H1 (cell line): ENCODE results near the gene GUCY2F. TPM values are rescaled to one million over a fixed set of nuclear protein-coding genes. Genes with fewer than 3 reads are reported as not detected.

Experiments
- CTCF ChIA-PET: fragments of 300-600 bp; sonication (Branson Sonifier 250); formaldehyde crosslinking; loops from one replicate; lab custom pipeline; 2021; ENCODE audit not compliant: partially characterized antibody; lab: Charles Lee
- POLR2A ChIA-PET: fragments of 300-600 bp; sonication (Branson Sonifier 250); formaldehyde crosslinking; loops from one replicate; lab custom pipeline; 2021; ENCODE audit warnings: inconsistent platforms; ENCODE audit not compliant: partially characterized antibody; lab: Charles Lee
- DNase-seq, 2 experiments: peaks; one replicate each; pipeline versions ENCODE4 v3.0.0 to v3.0.0-alpha.2; 2010 to 2022; ENCODE audit warnings: low spot score in 2 of 2, low read depth in 1 of 2, mixed read lengths in 1 of 2
- FAIRE-seq: peaks from 2 replicates; lab custom pipeline; 2011; peaks lifted over from hg19 to GRCh38; lab: Jason Lieb, UNC
- H2AFZ ChIP-seq: 2 replicates; pipeline ENCODE4 v1.8.1; 2012; ENCODE audit warnings: low read length, inconsistent platforms
- H2AK5ac ChIP-seq: 2 replicates; pipeline ENCODE4 v1.6.1; 2013; ENCODE audit warnings: low read depth, low read length
- H2BK120ac ChIP-seq: replicated peaks from 2 replicates; pipeline ENCODE3; 2013; ENCODE audit warnings: low read depth, low read length, inconsistent platforms
- H2BK12ac ChIP-seq: 2 replicates; pipeline ENCODE4 v1.6.1; 2013; ENCODE audit warnings: low read depth, low read length
- H2BK15ac ChIP-seq: 2 replicates; pipeline ENCODE4 v1.6.1; 2013; ENCODE audit warnings: low read length
- H2BK20ac ChIP-seq: 2 replicates; pipeline ENCODE4 v1.6.1; 2013; ENCODE audit warnings: low read length
- H2BK5ac ChIP-seq: 2 replicates; pipeline ENCODE4 v1.6.1; 2013; ENCODE audit warnings: low read depth, low read length
- H3K14ac ChIP-seq: 2 replicates; pipeline ENCODE4 v1.6.1; 2013; ENCODE audit warnings: inconsistent platforms; ENCODE audit not compliant: insufficient read length
- H3K18ac ChIP-seq: 2 replicates; pipeline ENCODE4 v1.6.1; 2013; ENCODE audit warnings: low read length; ENCODE audit errors: extremely low read depth
- H3K23ac ChIP-seq: 2 replicates; pipeline ENCODE4 v1.6.1; 2013; ENCODE audit warnings: inconsistent platforms; ENCODE audit not compliant: insufficient read length
- H3K23me2 ChIP-seq: 2 replicates; pipeline ENCODE4 v1.6.1; 2013; ENCODE audit warnings: low read depth, low read length
- H3K27ac ChIP-seq: 2 replicates; pipeline ENCODE4 v1.6.1; 2011; ENCODE audit warnings: low read depth, low read length, inconsistent platforms
- H3K27me3 ChIP-seq, 4 experiments: replicated peaks in 1 of 4; 1 replicate in 1 of 4; 2 replicates in 3 of 4; pipeline versions ENCODE4 v1.6.1 to v1.8.1; 2011 to 2013; ENCODE audit warnings: low read length in 3 of 4, mild to moderate bottlenecking in 3 of 4, inconsistent platforms in 2 of 4, mixed read lengths in 2 of 4, moderate library complexity in 1 of 4; ENCODE audit not compliant: control insufficient read depth in 3 of 4, insufficient read depth in 3 of 4; ENCODE audit errors: extremely low read depth in 1 of 4
- H3K36me3 ChIP-seq, 4 experiments: 2 replicates each; pipeline versions ENCODE4 v1.6.1 to v1.8.1; 2011 to 2013; ENCODE audit warnings: mild to moderate bottlenecking in 4 of 4, low read length in 3 of 4, moderate library complexity in 2 of 4, control low read depth in 1 of 4, inconsistent platforms in 1 of 4; ENCODE audit not compliant: insufficient read depth in 4 of 4, control insufficient read depth in 2 of 4
- H3K4ac ChIP-seq: replicated peaks from 2 replicates; pipeline ENCODE3; 2013; ENCODE audit warnings: low read length, low read depth, mixed read lengths, inconsistent platforms; ENCODE audit not compliant: insufficient read length
- H3K4me1 ChIP-seq, 4 experiments: replicated peaks in 1 of 4; 1 replicate in 1 of 4; 2 replicates in 3 of 4; pipeline versions ENCODE4 v1.6.1 to v1.8.1; 2011 to 2013; ENCODE audit warnings: low read length in 3 of 4, inconsistent platforms in 2 of 4, mixed read lengths in 1 of 4; ENCODE audit not compliant: insufficient read depth in 4 of 4, control insufficient read depth in 3 of 4
- H3K4me2 ChIP-seq, 2 experiments: 2 replicates each; pipeline versions ENCODE4 v1.6.1 to v1.8.1; 2011 to 2013; ENCODE audit warnings: low read depth in 2 of 2, low read length in 2 of 2, control low read depth in 1 of 2, inconsistent platforms in 1 of 2, mild to moderate bottlenecking in 1 of 2; ENCODE audit not compliant: insufficient read depth in 1 of 2
- H3K4me3 ChIP-seq, 4 experiments: fragments of 200-600, 300-600 bp in 1 of 4; sonication (generic), shearing (Covaris generic), sonication (Bioruptor Twin) in 1 of 4; 2 replicates each; pipeline versions ENCODE4 v1.5.1 to v1.8.1; 2011 to 2016; ENCODE audit warnings: low read length in 4 of 4, low read depth in 3 of 4, control low read depth in 2 of 4, inconsistent platforms in 2 of 4, mild to moderate bottlenecking in 2 of 4, mixed read lengths in 1 of 4, moderate library complexity in 1 of 4; ENCODE audit not compliant: insufficient read depth in 2 of 4; ENCODE audit errors: extremely low read depth in 1 of 4
- H3K56ac ChIP-seq: replicated peaks from 2 replicates; pipeline ENCODE3; 2013; ENCODE audit warnings: low read depth, mild to moderate bottlenecking, mixed read lengths, low read length, inconsistent platforms; ENCODE audit not compliant: insufficient read length
- H3K79me1 ChIP-seq: 2 replicates; pipeline ENCODE4 v1.6.1; 2013; ENCODE audit warnings: low read depth, low read length, control low read depth
- H3K79me2 ChIP-seq, 2 experiments: 2 replicates each; pipeline versions ENCODE4 v1.6.1 to v1.8.1; 2012 to 2013; ENCODE audit warnings: low read length in 2 of 2, mild to moderate bottlenecking in 2 of 2, inconsistent platforms in 1 of 2; ENCODE audit not compliant: insufficient read depth in 2 of 2, control insufficient read depth in 1 of 2
- H3K9ac ChIP-seq, 4 experiments: replicated peaks in 1 of 4; 1 replicate in 1 of 4; 2 replicates in 3 of 4; pipeline versions ENCODE4 v1.6.1 to v1.8.1; 2011 to 2013; ENCODE audit warnings: low read depth in 3 of 4, low read length in 3 of 4, control low read depth in 2 of 4, mild to moderate bottlenecking in 2 of 4, moderate library complexity in 2 of 4, inconsistent platforms in 1 of 4; ENCODE audit errors: extremely low read depth in 1 of 4
- H3K9me3 ChIP-seq, 2 experiments: 2 replicates each; pipeline versions ENCODE4 v1.6.1 to v1.8.1; 2012 to 2013; ENCODE audit warnings: mild to moderate bottlenecking in 2 of 2, moderate library complexity in 2 of 2, control low read depth in 1 of 2, inconsistent platforms in 1 of 2, low read depth in 1 of 2, low read length in 1 of 2, mixed read lengths in 1 of 2; ENCODE audit not compliant: insufficient read depth in 2 of 2
- H4K20me1 ChIP-seq, 2 experiments: replicated peaks in 1 of 2; 2 replicates each; pipeline versions ENCODE3 to v1.8.1; 2011 to 2013; ENCODE audit warnings: inconsistent platforms in 2 of 2, low read length in 2 of 2, mild to moderate bottlenecking in 1 of 2; ENCODE audit not compliant: insufficient read depth in 2 of 2, control insufficient read depth in 1 of 2
- H4K5ac ChIP-seq: 2 replicates; pipeline ENCODE4 v1.6.1; 2013; ENCODE audit warnings: low read length, low read depth, mixed read lengths, inconsistent platforms; ENCODE audit not compliant: insufficient read length
- H4K8ac ChIP-seq: 2 replicates; pipeline ENCODE4 v1.8.0; 2013; ENCODE audit warnings: mild to moderate bottlenecking, moderate library complexity, low read length, inconsistent platforms; ENCODE audit not compliant: insufficient read depth; ENCODE audit errors: extremely low read depth
- H4K91ac ChIP-seq: replicated peaks from 2 replicates; pipeline ENCODE3; 2013; ENCODE audit warnings: low read length, mixed read lengths, inconsistent platforms; ENCODE audit not compliant: insufficient read length
- CHD2 ChIP-seq: IDR thresholded peaks from 2 replicates; pipeline ENCODE4 v1.6.1; 2012; ENCODE audit warnings: low read length, improper control_type of control experiment
- CREB1 ChIP-seq: IDR thresholded peaks from 2 replicates; pipeline ENCODE4 v1.6.1; 2012; ENCODE audit warnings: inconsistent platforms
- E2F6 ChIP-seq: IDR thresholded peaks from 2 replicates; pipeline ENCODE4 v1.6.1; 2012; ENCODE audit warnings: inconsistent platforms
- EGR1 ChIP-seq: IDR thresholded peaks from 2 replicates; pipeline ENCODE4 v1.6.1; 2011; ENCODE audit warnings: low read depth, low read length, borderline replicate concordance
- EP300 ChIP-seq, 2 experiments: IDR thresholded peaks; 1 replicate in 1 of 2; 2 replicates in 1 of 2; pipeline ENCODE4 v1.6.1; 2011 to 2012; ENCODE audit warnings: low read depth in 2 of 2, low read length in 2 of 2, mild to moderate bottlenecking in 2 of 2, borderline replicate concordance in 1 of 2, inconsistent platforms in 1 of 2, moderate library complexity in 1 of 2
- KDM5A ChIP-seq: fragments of 200-600 bp; IDR thresholded peaks from 2 replicates; pipeline ENCODE4 v1.7.1; 2012; ENCODE audit warnings: mild to moderate bottlenecking, low read length, inconsistent platforms, mixed read lengths
- NANOG ChIP-seq: IDR thresholded peaks from 2 replicates; pipeline ENCODE4 v1.6.1; 2011; ENCODE audit warnings: low read length, low read depth, mild to moderate bottlenecking, inconsistent platforms; ENCODE audit not compliant: insufficient read depth, poor library complexity, severe bottlenecking
- NRF1 ChIP-seq: IDR thresholded peaks from 2 replicates; pipeline ENCODE4 v1.6.1; 2011; ENCODE audit warnings: mild to moderate bottlenecking, low read depth, low read length, improper control_type of control experiment
- POLR2A ChIP-seq, 2 experiments: IDR thresholded peaks; 1 replicate in 1 of 2; 2 replicates in 1 of 2; pipeline ENCODE4 v1.6.1; 2011; ENCODE audit warnings: low read depth in 2 of 2, low read length in 2 of 2, mild to moderate bottlenecking in 2 of 2; ENCODE audit errors: control extremely low read depth in 1 of 2
- RAD21 ChIP-seq, 2 experiments: IDR thresholded peaks in 1 of 2; conservative IDR thresholded peaks in 1 of 2; 2 replicates each; pipeline ENCODE4 v1.6.1; 2011; ENCODE audit warnings: low read depth in 2 of 2, low read length in 2 of 2, improper control_type of control experiment in 1 of 2, inconsistent platforms in 1 of 2, mild to moderate bottlenecking in 1 of 2, moderate library complexity in 1 of 2
- SIX5 ChIP-seq: IDR thresholded peaks from 2 replicates; pipeline ENCODE4 v1.6.1; 2011; ENCODE audit warnings: mild to moderate bottlenecking, low read depth, low read length
- TBP ChIP-seq: IDR thresholded peaks from 2 replicates; pipeline ENCODE4 v1.6.1; 2011; ENCODE audit warnings: low read depth, low read length, improper control_type of control experiment
- WGBS, 2 experiments: shearing (Covaris generic) in 1 of 2; methylation state at CpG; one replicate each; pipeline versions ENCODE4 v1.1.6 to v1.1.7; 2013 to 2015; ENCODE audit warnings: low lambda C conversion rate in 2 of 2, mixed read lengths in 2 of 2, inconsistent platforms in 1 of 2, low coverage in 1 of 2, missing lambda C conversion rate in 1 of 2; ENCODE audit not compliant: insufficient replicate concordance in 2 of 2, insufficient coverage in 1 of 2, insufficient read length in 1 of 2; ENCODE audit errors: extremely low coverage in 1 of 2, missing lambda C conversion rate in 1 of 2; 5-methylcytosine and 5-hydroxymethylcytosine counted together
- polyA plus RNA-seq, 7 experiments: library from polyadenylated mRNA; depleted of rRNA in 3 of 7; stranded (reverse) in 5 of 7; unstranded in 2 of 7; fragments of >200 nt in 5 of 7; fragments of 200-250 nt in 2 of 7; gene quantifications; 1 replicate in 5 of 7; 2 replicates in 1 of 7; 4 replicates in 1 of 7; pipeline versions ENCODE4 v1.2.1 to v1.2.3, GENCODE V29; 2011 to 2013; ENCODE audit warnings: missing spikeins in 2 of 7, mixed read lengths in 2 of 7
- total RNA-seq: library from RNA; stranded (reverse); fragmentation: NEBNext Ultra II Directional; extraction: Animal tissue kit (Norgen Biotek cat#: 25700); gene quantifications from 2 replicates; pipeline ENCODE4 v1.2.1, GENCODE V29; 2021
- TF ChIP-seq, protein P1 (sequence below): IDR thresholded peaks from 2 replicates; pipeline ENCODE4 v1.6.1; 2011; ENCODE audit warnings: low read length, improper control_type of control experiment

GUCY2F gene
- total and polyA plus RNA-seq, 2 of the 8 experiments (the other 6 are each of a cell fraction or from before 2014, with no cell fraction given): 0.02 TPM; not detected in 1

DNA sequence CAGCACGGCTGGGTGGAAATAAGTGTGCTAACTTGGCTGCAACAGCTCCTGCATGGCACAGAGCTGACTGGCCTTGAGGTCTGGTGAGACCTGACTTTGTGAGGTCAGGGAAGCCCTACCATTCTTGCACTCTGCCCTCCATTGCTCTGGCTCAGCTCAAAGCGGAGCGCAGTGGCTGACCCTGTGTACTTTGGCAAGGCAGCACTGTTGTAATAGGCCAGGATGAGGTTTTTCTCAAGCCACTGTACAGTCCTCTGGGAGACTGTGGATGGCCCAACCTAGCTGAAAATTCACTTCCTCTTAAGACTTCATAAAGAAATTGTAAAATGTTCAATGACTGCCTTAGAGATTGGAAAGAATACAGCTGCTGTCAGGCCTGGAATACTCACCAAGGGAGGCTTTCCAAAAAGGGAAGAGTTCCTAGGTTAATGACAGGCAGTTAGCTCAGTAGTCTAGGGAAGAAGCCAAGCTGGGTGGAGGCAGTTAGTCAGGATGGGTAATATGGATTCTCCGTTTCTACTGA, 129.8 kb downstream of the GUCY2F start:
- Histone ChIP-seq H3K36me3 (no peaks in the 10 kb centered on the region), H4K91ac (no peak overlapping the region), H2BK120ac (no peak overlapping the region), H3K27ac (no peak overlapping the region), H3K79me1 (no peaks in the 10 kb centered on the region), H4K20me1 (no peaks in the 10 kb centered on the region), H3K14ac (no peak overlapping the region), H2BK12ac (no peak overlapping the region), H3K18ac (no peak overlapping the region; the same call in 1 of the 2 replicates), H4K5ac (no peak overlapping the region), H2AFZ (no peak overlapping the region), H2BK15ac (no peak overlapping the region), H3K4me2 (no peak overlapping the region), H2AK5ac (no peak overlapping the region), H3K4ac (no peak overlapping the region), H3K56ac (no peak overlapping the region), H3K9me3 (no peaks in the 10 kb centered on the region), H3K4me3 (no peak overlapping the region), H3K79me2 (no peaks in the 10 kb centered on the region), H2BK20ac (no peak overlapping the region), H4K8ac (no peak overlapping the region), H2BK5ac (no peak overlapping the region), H3K9ac (no peak overlapping the region), H3K4me1 (no peaks in the 10 kb centered on the region), H3K23ac (no peak overlapping the region), H3K23me2 (no peaks in the 10 kb centered on the region), H3K27me3 (no peaks in the 10 kb centered on the region)
- POLR2A ChIA-PET: no interaction called here
- FAIRE-seq: no peak
- DNase-seq: no peak
- 83% methylated on average over 2 of the region's 4 CpGs; no CpG with 5 or more reads in 1 of the 2 experiments for WGBS, 2 experiments
- CTCF ChIA-PET: no interaction called here
- TF ChIP-seq KDM5A (no peak), NANOG (no peak), SIX5 (no peak), CREB1 (no peak), TBP (no peak), E2F6 (no peak), EP300 (IDR thresholded peaks at IDR 0.05; ENCODE audit: borderline replicate concordance in 1 of 2, low read depth in 2 of 2, low read length in 2 of 2) (no peak), RAD21 (IDR thresholded peaks at IDR 0.05 in 1 of 2, conservative IDR thresholded peaks at IDR 0.05 in 1 of 2; ENCODE audit: low read depth in 2 of 2, low read length in 2 of 2) (no peak), NRF1 (no peak), EGR1 (no peak), CHD2 (no peak), POLR2A (IDR thresholded peaks at IDR 0.05; ENCODE audit: control extremely low read depth in 1 of 2, low read depth in 2 of 2, low read length in 2 of 2) (no peak)
- TF ChIP-seq, protein P1, sequence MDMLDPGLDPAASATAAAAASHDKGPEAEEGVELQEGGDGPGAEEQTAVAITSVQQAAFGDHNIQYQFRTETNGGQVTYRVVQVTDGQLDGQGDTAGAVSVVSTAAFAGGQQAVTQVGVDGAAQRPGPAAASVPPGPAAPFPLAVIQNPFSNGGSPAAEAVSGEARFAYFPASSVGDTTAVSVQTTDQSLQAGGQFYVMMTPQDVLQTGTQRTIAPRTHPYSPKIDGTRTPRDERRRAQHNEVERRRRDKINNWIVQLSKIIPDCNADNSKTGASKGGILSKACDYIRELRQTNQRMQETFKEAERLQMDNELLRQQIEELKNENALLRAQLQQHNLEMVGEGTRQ: no peak
